ENCODE measurements around the gene WWC1.
"Not testable (repeated sequence)": the region's sequence is repeated elsewhere in the genome, so short reads cannot be mapped to it uniquely, and the experiment has no call there.

The WWC1 gene

DNA sequence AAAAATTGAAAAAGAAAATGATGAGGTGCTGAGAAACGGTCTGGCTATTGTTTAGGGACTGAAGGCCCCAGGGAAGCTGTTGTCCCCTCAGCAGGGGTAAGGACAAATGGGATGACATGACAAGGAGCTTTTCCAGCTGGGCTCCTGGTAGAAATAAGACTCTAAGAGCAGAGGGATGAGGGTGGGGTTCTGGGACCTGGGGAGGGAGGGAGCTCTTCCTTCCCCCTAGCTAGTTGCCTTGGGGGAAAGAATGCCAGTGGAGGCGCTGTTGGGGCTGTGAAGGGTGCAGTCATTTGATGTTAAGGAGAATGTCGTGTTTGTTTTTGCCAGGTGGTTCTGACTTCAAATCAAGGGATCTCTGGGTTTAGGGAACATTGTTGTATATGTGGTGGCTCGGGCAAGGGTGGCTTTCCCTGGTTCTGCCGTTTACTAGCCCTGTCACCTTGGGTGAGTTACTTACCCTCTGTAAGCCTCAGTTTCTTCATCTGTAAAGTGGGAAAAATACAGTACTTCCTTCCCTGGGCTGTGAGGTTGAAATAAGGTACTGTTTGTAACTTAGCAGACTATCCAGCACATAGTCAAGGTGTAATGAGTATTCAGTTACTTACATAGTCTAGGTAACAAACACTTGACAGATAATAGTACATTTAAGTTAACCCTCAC, 47.8 kb downstream of the WWC1 start:
- DNase-seq: no peak

DNA sequence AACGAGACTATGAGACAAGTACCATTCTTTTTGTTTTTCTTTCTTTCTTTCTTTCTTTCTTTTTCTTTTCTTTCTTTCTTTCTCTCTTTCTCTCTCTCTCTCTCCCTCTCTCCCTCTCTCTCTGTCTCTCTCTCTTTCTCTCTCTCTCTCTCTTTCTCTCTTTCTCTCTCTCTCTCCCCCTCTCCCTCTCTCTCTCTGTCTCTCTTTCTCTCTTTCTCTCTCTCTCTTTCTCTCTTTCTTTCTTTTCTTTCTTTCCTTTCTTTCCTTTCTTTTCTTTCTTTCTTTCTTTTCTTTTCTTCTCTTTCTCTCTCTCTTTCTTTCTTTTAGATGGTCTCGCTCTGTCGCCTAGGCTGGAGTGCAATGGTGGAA, 48.3 kb downstream of the WWC1 start:
- DNase-seq: not testable (repeated sequence)

DNA sequence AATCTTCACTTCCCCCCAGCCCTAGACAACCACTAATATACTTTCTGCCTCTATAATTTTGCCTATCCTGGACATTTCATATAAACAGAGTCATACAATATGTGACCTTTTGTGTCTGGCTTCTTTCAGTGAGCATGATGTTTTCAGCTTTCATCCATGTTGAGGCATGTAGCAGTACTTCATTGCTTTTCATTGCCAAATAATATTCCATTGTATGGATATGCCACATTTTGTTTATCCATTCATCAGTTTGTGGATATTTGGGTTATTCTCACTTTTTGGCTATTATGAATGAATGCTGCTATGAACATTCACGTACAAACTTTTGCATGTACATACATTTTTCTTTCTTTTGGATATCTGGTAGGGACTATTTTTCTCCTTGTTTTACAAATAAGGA, 49.0 kb downstream of the WWC1 start:
- DNase-seq: no peak

DNA sequence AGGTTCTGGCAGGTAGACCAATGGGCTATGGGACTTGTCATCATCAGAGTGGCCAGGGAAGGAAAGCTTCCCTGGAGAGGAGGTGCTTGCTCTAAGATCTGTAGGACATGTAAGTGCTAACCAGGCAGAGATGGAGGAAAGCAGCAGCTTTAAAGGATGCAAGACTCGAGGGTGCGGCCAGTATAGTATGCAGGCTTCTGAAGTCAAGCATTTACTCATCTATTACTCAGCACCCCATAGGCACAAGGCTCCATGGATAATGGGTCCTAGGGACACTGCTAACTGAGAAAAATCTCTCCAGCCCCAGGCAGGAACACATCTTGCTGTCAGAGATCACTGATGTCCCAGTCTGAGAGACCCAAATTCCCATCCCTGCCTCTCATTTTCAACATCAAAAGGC, 49.7 kb downstream of the WWC1 start:
- DNase-seq: no peak

DNA sequence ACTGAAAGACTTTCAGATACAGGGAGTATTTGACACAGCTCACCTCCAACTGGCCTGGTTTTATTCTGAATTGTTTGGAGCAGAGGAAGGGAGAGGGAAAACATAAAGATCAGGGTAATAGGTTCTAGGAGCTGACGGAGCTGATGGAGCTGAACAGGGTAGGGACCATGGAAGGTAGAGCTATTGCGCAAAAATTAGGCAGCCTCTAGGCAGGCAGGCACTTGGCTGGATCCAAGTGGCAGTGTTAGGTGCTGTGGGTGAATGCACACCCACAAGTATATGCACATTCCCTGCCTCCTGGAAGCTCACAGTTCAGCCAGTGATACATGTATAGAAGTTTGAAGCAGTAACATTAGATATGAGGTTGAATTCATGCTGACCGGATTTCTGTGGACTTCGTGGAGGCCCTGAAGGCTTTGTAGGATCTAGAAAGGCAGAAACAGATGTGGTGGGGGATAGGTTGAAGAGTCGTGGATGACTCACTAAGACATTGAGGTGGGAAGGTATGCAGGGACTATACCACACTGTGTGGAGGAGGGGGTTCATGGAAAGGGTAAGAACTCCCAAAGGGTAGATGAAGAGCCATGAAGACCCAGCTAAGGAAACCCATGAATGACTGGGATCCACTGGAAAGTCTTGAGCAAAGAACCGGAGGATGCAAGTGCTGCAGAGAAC, 50.8 kb downstream of the WWC1 start:
- no peak for DNase-seq

DNA sequence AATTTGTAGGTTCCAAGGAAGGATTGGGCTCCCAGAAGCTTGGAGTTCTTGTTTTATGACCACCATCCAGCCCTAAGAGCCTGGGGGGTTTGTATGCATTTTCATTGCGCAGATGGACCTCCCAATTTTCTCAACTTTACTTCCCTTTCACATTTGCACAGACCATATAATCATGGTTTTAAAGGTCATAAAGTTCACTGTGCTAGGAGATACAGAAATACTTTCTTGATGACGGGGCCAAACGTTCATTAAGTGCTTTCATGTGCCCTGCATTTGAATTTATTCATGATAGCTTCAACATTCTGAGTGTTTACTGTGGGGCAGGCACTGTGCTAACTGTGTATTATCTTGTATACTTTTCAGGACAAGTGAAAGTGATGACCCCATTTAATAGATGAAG, 51.5 kb downstream of the WWC1 start:
- no peak for DNase-seq

DNA sequence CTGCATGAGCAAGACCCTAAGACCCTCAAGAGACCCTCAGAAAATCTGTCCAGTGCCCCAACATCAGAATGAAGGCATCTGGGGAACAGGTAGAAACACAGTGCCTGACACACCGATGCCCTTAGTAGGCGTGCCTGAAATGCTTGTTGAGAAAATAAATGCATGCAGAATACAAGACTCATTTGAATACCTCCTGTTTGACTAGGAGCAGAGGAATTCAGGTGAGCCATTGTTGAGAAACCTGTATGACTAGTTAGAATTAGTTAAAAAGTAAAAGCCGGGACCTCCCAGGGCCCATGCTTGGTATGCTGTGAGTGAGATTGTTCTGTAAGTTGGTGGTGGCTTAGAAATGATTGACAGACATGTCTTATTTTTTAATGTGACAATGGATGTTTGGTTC, 55.0 kb downstream of the WWC1 start:
- DNase-seq: no peak

DNA sequence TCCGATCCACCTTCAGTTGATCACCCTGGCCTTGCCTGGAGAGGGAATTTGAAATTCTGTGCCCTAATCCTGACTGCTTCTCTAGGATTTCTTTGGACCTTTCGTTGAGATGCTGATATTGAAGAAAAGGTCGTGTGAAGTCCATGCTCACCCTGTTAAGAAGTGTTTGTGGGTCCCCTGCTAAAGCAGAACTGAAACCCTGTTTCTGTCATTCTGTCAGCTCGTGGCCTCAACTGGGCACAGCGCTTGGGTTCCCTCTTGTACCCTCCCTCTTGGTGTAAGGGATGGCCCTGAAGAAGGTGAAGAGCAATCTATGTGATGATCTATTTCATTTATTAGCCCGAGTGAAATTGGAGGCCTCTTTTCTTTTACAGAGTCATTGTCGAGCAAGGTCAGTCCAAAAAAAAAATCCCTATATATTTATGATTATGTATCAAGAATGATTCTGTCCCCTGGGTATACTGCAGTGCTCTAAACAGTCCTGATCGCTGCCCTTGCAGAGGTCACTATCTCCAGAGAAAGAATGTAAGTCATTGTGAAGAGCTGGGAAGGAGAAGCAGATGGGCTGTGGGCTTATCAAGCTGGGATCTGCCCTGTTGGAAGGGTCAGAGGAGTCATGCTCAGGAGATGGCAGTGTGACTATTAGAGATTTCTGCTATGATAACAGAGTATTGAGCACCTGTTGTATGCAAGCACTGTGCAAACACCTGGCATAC, 56.1 kb downstream of the WWC1 start:
- DNase-seq: no peak

DNA sequence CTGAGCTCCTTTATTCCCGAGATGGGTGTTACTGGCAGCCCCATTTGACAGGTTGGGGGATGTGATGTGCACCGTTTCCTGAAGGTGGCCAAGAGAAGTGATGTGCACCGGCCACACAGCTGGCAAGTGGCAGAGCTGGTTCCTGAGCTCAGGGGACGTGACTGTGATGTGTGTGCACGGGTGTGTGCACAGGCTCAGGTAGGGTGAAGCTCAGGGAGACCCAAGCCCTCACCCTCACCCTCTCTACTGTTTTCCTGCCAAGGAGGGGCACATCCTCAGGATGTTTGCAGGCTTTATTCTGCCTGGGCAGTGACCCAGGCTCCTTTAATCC, 56.6 kb downstream of the WWC1 start:
- DNase-seq: peak; percentile 81

DNA sequence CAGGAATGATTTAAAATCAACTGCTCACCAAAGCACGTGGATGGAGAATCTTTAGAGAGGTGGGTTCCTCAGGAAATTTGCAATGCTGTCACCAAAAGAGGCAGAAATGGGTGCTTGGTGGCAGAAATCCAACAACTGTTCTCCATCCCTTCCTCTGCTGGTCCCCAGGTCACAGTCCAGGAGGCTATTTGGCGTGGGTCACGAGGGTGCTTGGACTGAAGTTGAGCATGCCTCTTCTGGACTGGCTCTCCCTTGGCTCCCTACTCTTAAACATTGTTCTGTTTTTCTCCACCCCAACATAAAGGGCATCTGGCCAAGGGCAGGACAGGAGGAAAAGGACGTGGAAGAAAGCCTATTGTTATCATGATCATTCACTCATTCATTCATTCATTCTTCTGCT, 58.9 kb downstream of the WWC1 start:
- no peak for DNase-seq

DNA sequence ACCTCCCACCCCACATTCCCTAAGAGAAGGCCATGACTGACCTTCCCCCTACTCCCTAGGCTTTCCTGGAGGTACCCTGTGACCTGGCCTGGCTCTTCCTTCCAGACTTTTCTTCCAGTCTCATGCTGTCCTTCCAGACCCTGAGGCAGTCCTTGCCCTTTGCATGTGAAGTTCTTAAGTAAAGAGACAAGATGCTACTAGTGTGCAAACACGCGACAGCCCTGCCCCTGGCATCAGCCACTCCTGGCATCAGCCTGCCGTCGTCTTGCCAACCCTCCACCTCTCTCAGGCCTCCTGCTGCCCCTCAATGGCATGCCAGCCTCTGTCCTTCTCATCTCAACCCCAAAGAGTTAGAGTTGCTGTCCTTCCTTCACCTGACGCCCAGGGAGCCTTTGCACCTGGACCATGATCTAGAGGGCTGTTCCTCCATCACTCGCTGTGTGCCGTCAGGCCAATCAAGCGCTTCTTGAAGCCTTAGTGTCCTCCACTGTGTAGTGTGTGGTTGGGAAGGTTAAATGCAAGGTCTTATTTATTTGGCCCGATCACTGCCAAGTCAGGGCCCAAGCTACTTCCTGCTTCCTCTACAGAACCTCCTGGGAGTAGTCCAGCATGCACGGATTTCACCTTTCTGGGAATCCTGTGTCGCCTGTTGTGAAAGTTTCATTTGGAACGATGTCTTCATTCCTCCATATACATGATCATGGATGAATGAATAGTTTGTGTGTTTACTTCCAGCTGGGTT, 61.9 kb downstream of the WWC1 start:
- peak; percentile 65 for DNase-seq

DNA sequence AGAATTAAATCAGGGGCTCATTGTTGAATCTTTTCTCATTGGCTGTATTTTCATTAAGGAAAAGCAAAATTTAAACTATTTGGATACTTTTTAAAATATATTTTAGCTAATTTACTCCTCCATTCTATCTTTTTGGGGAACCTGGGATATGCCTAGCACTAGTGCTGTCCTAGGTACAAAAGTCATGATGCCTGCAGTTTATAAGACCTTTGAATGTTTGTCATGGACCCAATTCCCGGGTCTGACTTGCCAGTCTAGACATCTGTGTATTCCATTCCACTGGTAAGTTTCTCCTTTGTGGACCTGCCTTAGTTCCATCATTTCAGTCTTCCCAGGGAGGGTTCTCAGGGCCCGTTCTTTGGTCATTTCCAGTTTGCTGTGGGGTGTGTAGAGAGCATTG, 63.0 kb downstream of the WWC1 start:
- no peak for DNase-seq

DNA sequence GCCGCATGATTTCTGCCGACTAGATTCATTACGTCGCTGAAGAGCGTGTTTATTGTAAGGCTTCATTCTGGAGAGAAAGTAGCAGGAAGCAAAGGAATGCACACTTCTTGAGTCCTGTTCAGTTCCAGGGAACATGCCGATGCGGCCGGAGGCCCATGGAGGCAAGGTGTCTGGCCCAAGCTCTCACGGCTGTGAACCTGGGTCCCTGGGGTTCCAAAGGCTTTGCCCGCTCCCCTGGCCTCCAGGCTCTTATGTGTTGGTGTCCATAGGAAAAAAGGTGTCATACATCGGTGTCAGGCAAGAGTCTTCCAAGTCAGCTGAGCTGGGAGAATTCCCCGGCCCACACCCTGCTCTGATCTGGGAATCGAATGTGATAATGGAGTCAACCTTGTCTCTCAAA, 64.7 kb downstream of the WWC1 start:
- no peak for DNase-seq

DNA sequence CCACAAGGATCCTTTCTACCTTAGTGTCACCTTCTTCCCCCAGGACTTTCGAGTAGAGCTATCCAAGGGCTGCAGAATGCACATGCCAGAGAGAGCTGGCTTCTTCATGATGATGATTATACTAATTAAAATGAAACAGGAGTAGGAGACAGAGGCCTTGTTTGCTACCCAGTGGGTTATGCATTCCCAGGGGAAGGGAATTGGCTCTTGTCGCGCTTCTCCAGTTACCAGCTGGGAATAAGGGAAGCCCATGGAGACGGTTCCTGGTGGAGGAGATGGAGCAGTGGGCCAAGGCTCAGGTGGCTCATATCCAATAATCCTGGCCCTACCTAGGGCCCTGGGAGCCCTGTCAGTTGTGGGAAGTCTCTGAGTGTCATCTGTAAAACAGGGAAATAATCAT, 65.1 kb downstream of the WWC1 start:
- peak; percentile 70 for DNase-seq

DNA sequence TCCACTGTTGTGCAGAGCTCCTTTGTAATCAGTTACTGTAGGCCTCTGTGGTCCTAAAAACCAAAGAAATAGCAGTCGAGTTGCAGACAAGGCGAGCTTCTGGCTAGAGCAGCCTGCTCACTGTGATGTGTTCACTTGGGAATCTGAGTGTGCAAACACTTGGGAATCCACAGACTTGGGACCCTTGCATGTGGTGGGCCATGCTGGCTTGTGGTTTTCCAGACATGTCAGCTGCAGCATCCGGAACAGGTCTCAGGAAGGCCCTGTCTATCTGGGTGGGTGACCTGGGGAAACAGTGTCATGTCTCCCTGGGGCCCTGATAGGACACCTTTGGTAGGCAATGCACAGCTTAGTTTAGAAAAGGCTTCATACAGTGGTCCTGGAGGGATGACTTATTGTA, 66.4 kb downstream of the WWC1 start:
- no peak for DNase-seq

DNA sequence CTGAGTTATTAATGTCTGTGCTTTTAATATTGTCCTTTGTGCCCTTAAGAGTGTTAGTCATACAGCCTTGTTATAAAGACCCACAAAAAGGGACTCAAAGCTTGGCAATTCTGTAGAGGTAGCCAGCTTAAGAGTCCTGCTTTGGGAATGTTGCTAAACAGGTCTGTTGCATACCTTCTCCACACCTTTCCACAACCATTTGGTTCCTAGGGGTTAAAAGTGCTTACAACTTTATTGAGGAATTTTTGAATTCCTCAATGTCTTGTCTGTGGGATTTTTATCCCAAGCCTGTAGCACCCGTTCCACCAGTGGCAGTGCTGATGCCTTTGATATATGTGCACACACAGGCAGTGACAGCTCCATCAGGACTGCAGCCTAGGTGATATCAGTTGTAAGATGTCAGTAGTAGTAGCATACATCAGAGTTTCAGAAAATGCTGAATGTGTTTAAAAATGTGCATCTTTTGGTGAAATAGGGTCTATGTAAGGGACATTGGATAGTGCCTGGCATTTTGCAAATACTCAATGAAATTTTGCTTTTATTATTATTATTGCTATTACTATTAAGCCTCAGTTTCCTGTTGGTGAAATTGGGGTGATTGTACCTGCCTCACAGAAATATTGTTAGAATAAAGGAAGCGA, 68.5 kb downstream of the WWC1 start:
- DNase-seq: peak; percentile 23

DNA sequence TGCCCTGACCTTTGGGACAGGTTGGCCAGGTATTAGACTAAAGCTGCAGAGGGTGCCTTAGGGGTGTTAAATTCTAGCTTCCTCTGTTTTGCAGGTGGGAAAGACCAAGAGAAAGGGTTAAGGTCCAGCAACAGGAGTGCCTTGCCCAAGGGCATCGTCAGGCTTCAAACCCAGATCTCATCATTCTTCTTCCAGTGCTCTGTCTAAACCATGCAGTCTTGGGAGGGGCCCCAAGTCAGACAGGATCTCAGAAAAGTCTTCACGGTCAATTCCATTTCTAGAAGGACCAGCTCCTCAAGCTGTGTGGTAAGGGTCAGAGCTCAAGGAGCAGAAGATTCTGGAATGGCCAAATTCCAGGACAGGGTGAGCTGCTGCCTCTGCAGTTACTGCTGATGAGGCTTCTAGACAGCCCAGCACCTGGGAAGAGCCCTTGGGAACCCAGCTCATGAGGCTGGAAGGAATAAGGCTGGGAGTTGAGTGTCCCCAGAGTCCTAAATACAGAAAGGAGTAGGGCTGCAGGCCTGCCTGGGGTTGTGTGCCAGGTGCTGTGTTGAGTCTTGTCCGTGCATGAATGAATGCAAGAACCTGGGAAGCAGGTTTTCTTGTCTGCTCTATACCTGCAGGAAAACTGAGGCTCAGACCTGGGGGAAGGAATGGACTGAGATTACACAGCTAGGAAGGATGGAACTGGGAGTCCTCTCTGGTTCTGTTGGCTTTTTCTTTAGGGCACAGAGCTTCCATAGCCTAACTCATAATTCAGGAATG, 69.3 kb downstream of the WWC1 start:
- no peak for DNase-seq

DNA sequence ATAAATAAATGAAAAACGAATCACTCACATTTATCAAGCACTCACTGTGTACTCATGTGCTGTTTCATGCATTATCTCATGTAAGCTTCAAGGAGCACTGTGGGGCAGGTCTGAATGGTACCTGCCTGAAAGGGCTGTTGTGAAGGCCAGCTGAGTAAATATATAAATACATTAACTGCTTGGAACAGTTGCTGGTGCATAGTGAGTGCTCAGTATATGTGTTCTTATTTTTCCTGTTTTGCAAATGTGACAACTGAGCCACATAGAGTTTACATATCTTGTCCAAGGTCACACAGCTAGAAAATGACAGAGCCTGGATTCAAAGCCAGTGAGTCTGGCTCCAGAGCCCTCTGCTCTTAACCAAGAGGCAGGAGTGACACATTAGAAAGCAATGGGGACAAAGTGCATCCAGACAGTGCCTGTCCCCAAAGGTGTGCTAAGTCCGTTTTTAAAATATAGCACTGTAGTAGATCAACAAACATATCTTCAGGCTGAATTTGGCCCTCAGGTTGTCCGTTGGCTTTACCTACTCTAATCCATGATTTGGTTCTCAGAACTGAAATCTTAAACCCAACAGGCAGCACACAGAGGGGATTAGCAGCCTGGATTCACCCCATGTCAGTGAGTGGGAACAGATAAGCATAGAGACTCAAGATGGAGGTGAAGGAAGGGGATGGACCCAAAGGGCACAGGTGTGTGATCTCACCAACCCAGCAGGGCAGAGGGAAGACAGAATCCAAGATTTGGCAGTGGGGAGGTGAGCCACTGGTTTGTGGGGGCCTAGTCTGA, 70.8 kb downstream of the WWC1 start:
- DNase-seq: peak; percentile 81

DNA sequence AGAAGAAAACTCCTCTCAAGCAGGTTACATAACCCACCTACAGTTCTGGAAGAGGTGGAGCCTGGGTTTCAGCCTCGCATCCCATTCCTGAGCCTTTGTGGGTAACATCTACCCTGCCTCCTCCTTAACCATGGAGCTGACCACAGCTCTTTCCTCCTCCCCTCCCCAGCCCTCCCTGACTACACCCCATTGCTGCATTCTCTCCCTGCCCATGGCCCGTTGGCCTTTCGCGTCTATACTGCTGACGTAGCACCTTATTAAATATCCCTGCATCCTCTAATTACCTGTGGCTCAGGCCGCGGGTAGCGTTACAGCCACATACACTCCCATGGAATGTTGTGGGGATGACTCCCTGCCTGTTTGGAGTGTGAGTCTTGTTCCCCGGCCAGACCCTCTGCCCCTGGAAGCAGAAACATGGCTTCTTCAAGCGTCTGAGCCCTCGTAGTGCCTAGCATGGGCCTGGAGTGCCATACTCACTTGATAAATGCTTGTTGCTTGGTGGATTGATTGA, 72.8 kb downstream of the WWC1 start:
- no peak for DNase-seq

DNA sequence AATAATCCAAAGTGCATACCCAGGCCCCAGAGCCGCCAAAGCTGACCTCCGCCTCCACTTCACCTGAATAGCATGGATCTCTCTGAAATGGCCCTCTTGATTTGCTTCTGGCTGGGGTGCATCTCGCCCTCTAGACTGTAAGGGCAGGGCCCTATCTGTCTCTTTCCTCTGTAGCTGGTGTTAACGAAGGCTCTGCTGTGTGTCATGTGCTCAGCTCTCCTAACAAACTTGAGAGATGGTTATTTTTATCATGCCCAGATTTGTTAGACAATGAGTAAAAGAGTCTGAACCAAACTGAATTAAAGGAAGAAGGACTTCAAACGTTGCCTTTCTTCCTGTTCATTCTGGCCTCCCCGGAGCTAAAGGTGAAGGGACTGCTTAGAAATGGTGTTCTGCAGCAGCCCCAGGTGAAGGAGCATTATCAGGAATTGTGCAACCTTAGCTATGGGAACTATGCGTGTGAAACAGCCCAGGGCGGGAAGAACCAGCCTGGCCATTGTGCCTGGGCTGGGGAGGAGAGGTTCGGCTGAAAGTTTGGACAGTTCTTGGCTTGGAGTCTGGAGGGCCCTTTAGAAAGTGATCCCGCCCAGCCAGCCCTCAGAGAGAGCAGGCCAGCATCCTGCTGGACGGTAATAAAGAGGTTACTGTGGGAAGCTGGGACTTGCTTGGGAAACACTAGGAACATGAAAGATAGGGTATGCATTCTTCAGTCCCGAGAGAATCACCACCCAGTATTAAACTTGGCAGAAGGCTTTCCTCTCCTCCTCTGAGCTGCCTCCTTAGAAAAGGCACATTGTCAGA, 73.5 kb downstream of the WWC1 start:
- no peak for DNase-seq
